HG02759 (cell line): ENCODE measurements around the gene MYOCOS.

Source experiments
- ATAC-seq: cut with Tn5 transposase; IDR thresholded peaks from one replicate; pipeline ENCODE4 v1.9.1; 2021; ENCODE audit warnings: mild to moderate bottlenecking, moderate library complexity; ENCODE audit not compliant: unreplicated experiment

Gene MYOCOS

DNA sequence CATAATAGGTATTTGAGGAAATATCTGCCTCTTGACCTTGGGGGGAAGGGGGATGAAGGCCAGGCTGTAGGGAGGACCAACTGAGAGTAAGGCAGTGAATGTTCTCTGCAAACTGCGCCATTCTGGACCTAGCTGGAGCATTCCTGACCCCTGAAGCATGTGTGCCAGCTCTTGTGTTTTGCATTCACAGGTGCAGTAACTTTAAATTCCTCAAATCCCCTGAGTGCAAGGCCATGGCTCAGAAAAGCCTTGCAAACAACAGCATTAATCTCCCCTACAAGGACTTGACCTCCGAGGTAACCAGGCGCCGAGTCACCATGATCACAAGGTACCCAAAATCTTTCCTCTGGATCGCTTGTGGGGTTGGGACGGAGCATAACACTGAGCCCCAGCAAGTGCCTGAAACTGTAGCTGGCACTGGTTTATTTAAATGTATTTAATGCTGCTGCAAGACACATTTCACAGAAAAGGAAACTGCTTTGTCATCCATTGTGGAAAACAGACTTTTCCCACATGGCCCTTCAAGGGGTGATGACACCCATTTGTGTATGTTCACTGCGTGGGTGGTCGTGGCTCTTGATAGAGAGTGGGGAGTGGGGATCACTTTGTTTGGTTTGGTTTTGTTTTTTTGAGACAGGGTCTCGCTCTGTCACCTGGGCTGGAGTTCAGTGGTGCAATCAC, 1.7 kb downstream of the MYOCOS start:
- no peak for ATAC-seq

DNA sequence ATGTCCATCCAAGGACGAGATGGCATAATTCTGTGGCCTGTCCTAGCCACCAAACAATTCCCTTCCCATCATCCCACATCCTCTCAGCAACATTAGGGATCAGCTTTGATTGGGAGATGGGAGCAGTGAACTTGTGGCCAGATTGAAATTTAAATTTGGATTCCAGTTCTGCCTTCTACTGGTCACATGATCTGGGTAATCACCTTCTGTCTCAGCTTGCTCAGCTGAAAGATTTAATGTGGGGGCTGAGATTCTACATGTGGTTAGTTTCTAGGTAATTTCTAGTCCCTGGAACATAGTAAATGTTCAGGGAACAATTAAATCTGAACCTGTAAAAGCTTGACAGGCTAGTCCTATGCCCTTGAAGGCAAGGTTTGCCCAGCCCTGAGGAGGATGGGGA, 3.2 kb downstream of the MYOCOS start:
- no peak for ATAC-seq

DNA sequence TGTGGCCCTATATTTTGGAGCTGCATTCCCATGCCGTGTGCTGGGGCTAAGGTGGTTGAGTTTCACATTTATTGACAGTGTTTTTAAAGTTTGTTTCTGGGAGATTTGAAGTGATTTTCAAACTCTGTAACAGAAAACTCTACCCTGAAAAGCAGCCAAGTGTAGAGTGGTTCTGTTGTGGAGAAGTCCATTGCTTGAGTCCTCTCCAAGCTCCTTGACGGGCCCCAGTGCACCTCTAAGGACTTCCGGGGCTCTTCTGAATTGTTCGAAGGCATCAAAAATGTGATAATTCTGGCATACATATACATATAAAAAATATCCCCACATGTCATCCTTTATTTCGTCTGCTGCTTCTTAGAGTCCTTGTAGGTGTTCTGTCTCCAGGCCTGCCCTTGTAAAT, 5.0 kb downstream of the MYOCOS start:
- ATAC-seq: no peak

DNA sequence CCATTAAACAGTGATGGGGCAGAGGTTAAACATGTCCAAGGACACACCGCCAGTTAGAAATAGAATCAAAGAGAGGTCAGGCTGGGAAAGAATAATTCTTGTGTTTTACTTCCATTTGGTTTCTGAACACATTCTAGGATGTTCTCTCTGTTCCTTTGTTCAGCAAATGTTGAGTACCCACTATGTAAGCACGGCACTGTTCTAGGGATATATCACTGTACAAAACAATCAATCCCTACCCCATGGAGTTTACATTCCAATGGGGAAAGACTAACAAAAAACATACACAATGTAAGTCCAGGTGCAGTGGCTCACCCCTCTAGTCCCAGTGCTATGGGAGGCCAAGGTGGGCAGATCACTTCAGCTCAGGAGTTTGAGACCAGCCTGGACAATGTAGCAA, 6.2 kb downstream of the MYOCOS start:
- no peak for ATAC-seq

DNA sequence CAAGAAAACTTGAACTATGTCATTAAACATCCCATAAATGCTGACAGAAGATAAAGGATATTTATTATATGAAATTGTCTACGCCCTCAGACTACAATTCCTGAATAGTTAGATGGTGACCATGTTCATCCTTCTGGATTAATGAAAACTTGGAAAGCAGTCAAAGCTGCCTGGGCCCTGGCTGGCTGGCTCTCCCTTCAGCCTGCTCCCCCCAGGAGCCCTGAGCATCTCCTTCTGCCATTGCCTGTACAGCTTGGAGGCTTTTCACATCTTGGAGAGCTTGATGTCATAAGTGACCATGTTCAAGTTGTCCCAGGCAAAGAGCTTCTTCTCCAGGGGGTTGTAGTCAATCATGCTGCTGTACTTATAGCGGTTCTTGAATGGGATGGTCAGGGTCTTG, 13.6 kb downstream of the MYOCOS start:
- ATAC-seq: no peak

DNA sequence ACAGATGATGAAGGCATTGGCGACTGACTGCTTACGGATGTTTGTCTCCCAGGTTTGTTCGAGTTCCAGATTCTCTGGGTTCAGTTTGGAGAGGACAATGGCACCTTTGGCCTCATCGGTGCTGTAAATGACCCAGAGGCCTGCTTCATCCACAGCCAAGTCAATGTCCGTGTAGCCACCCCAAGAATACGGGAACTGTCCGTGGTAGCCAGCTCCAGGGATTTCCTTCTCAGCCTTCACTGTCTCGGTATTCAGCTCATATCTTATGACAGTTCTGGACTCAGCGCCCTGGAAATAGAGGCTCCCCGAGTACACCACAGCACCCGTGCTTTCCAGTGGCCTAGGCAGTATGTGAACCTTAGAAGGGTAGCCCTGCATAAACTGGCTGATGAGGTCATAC, 14.1 kb downstream of the MYOCOS start:
- ATAC-seq: no peak

DNA sequence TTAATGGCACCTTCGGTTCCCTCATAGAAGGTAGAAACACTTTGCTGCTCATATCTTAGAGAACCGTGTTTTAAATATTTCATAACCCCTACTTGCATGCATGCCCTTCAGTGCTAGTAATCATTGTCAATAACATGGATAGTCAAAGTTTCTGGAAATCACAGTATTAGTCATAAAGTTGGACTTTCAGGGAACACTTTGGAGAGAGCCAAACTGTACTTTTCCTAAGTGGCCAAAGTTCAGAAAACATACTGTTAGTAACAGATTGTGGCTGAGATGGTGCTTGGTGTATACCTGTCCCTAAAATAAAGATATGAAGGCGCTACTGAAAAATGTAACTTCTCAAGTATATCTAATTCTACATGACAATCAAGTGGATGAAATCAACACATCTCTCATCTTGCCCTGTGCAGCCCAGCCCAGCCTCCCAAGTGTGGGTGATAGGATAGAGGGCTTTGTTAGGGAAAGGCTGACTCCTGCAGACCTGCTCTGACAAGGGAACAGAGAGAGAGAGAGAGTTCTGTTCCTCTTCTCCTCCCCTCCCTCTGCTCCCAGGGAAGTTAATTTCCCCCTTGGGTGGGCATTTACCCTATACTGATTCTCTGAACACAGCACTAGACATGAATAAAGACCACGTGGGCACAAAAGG, 16.0 kb downstream of the MYOCOS start:
- ATAC-seq: no peak

DNA sequence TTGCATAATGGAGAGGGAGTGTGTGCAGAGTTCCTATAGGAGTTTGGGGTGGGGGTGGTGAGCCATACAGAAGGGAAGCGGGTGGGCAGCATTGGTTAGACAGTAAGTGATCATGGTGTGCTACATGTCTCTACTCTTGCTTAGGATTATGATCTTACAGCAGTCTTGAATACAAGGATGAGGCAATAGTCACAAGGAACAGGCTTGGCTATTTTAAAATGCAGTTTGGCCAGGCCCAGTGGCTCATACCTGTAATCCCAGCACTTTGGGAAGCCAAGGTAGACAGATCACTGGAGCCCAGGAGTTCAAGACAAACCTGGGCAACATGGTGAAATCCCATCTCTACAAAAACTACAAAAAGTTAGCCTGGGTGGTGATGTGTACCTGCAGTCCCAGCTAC, 18.2 kb downstream of the MYOCOS start:
- ATAC-seq: no peak

DNA sequence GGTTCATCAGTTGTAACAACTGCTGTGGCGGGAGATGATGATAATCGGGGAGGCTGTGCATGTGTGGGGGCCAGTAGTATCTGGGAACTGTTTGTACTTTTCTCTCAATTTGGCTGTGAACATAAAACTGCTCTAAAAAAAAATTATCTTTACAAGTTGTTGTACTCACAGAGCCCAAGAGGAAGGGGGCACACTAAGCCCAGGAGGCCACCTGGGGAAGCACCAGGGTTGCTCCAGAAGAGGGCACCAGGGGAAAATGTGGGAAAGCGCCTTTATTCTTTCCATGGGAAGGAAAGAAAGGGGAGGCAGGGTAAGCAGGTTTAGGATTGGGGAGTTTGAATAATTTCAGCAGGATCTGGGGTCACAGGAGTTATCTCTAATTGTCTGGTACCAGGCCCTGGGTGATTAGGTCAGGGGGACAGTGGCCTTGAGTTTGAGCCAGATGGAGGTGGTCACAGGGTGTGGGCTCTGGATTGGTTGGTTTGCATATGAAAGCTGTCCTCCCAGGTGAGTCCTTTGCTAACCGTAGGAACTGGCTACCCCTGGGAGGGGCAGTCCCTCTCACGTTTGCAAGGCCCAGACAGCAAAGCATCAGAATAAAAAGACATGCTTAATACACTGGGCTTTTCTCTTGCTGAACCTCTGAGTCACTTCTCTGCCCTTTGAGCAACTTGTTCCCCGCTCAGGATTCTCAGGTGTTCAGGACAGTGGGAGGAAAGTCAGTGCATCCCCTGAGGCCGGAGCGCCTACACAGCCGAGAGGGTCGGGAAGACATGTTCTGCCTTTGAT, 19.2 kb downstream of the MYOCOS start:
- no peak for ATAC-seq

DNA sequence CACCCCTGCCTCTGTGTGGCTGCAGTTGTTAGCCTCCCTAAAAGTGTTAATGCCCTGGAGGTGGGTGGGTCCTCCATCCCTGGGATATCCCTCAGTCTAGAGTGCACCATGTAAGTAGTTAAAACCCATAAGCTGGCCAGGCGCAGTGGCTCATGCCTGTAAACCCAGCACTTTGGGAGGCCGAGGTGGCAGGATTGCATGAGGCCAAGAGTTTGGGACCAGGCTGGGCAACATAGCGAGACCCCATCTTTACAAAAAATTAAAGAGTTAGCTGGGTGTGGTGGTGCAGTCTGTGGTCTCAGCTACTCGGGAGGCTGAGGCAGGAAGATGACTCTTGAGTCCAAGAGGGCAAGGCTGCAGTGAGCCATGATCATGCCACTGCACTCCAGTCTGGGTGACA, 20.2 kb downstream of the MYOCOS start:
- no peak for ATAC-seq

DNA sequence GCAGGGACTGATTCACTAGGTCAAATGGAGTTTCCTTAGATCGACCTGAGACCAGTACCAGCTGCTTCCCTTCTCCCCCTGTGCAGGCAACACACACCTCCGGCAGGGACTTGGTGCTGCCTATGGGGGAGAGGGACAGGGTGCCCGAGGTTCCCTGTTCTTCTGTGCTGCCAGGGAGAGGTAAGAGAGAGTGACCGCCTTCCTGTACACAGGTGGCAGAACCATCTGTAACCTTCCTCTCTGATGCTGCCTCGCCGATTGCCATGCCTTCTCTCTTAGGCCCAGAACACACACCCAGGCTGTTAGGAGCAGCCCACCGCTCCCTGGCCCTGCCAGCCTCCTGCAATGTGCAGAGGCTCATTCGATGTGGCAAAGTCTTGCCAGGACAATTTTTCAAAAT, 21.1 kb downstream of the MYOCOS start:
- ATAC-seq: no peak

DNA sequence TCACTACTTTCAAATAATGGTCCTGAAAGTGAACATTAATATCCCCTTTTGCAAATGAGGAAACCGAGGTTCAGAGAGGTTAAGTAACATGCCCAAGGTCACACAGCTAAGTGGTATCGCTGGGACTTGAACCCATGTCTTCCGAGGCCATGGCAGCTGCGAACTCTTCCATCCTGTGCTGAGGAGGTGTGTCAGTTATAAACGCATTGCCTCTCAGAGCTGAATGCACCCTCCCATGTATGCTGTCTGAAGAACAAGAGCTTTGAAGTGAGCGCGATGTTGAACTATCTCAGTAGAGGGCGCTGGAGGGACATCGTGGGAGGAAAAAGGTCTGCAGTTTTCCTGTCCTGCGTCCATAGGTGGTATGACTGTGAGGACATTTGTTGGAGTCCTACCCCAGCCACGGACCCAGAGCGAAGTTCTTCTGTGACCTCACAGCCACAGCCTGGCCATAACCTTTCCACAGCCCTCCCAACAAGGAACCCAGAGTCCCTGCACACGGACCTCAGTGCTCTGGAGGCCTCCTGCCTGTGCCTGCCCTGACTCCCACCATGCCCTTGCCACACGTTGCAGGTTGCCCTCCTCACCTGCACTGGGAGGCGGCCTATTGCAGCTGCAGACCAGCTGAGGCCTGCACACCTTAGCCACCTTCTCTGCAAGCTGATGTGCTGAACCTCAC, 22.9 kb downstream of the MYOCOS start:
- ATAC-seq: peak; percentile 70

DNA sequence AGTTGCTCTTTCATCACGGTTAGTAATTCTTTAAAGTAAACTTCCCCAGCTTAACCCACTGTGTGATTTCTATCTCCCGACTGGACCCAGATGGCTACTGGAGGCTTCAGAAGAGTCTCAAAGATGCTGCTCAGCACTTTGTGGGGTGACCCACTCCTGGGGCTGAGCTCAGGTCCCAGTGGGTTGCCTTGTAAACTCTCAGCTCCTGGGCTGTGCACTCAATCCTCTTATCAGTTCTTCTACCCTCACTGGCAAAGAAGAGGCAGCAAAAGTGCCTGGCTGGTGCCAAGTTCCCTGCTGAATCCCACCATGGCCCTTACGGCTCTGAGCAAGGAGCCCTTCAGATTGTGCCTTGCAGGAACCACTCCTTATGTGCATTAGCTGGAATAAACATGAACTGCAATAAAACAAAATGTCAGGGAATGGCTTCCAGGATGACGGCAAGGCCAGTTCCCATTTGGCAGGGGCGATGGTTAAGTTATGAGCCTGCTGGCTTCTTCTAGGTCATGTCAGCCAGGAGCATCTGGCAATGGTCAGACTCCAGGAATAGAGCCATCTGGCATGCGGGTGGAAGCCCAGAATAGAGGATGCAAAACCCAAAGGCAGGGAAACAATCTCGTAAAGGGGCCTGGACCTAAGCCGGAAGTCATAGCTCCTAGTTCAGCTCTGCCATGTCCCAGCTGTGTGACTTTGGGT, 23.7 kb downstream of the MYOCOS start:
- no peak for ATAC-seq

DNA sequence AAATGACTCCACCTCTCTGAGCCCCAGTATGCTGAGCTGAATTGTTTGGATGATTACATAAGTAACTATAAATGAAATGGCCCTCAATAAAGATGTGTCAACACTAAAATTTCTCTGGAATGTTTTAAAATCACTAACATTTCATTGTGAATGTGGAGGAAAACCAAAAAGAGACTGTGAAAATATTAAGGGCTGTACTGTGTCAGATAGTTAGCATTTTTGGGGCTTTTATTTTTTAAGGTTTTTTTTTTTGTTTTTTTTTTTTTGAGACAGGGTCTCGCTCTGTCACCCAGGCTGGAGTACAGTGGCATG, 24.2 kb downstream of the MYOCOS start:
- no peak for ATAC-seq

DNA sequence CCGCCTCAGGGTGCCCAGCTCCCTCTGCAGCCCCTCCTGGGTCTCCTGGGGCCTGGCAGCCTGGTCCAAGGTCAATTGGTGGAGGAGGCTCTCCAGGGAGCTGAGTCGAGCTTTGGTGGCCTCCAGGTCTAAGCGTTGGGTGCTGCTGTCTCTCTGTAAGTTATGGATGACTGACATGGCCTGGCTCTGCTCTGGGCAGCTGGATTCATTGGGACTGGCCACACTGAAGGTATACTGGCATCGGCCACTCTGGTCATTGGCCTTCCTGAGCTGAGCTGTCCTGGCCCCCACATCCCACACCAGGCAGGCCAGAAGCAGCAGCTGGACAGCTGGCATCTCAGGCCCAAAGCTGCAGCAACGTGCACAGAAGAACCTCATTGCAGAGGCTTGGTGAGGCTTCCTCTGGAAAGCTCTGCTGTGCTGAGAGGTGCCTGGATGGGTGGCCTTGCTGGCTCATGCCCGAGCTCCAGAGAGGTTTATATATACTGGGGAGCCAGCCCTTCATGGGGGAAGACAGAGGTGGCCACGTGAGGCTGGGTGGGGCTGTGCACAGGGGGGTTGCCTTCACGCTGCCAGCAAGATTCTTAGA, 30.3 kb downstream of the MYOCOS start, which contains the start of gene MYOC:
Gene MYOC (minus strand): TSS at position 455 of the 589 bp plus-strand sequence. CDS start 77 bp downstream, at position 378.
- ATAC-seq: no peak

DNA sequence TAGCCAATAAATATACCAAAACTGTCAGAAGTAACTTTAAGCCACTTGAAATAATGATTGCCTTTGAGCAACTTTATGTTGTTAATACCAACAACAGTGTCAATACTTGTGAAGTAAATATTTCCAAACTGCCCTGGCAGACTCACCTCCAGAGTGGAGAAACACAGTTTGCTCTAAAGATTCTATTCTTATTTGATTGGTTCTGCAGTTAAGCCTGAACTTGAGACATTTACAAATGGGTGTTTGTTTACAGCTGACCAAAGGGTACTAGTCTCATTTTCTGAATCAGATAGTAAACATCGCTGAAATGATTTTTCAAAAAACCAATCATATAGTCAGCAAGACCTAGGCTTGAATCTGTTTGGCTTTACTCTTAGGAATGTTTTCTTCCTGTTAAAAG, 31.8 kb downstream of the MYOCOS start:
- ATAC-seq: no peak

DNA sequence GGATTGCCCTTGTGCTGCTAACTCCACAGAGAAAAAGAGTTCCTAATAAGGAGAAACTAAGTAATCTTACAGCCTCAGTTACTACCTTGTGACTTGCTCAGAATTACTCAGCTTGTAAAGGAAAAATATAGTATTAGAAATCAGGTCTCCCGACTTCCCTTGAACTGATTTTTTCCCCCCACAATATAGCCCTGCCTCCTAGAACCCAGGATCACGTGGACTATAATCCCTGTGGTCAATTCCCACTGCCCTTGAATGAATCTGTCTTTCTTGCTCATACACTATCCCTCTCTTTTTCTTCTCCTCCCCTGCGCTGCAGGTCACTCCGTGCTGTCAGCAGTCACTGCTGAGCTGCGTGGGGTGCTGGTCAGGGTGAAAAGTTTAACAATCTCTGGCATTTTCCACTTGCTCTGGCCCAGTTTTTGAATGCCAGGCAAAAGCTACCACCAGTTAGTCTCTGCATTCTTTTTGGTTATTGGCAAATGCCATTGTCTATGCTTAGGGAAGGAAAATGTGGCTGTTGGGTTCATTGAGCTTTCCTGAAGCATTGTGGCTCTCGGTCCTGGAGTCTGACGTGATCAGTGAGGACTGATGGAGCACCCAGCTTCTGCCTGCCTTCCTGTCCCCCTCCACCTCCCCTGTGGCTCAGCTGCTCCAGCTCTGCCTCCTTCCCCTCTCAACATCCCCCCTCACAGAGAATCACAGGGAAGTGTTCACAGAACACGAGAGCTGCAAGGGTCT, 32.3 kb downstream of the MYOCOS start:
- ATAC-seq: no peak

DNA sequence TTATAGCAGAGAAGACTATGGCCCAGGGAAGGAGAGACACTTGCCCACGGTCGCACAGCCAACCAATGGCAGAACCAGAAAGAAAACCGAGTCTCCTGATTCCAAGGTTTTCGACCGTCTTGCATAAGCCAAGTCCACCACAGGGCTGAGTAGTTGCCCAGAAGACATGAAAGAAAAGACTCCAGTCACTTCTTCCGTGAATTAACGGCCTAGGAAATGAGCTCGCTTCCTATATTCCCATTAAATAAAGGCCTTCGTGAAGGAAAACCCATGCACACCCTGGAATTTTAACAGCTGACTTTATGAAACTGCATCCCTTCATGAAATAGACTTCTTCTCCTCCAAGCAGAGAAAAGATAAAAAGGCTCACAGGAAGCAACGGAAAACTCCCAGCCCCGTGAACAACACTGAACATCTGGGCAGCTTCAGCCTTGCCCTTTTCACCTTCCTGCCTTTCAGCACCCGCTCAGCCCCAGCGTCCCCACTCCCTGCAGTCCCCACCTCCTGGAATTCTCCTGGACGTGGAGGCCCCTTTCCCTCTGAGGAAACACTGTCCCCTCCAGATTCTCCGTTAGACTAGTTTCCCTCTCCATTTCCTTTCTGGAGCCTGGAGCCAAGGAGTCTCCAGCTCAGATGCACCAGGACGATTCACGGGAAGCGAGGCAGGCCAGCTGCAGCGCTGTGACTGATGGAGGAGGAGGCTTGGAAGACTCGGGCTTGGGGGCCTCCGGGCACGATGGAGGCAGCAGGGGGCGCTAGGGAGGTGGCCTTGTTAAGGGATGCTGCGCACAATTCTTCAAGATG, 33.1 kb downstream of the MYOCOS start:
- ATAC-seq: peak; percentile 81

DNA sequence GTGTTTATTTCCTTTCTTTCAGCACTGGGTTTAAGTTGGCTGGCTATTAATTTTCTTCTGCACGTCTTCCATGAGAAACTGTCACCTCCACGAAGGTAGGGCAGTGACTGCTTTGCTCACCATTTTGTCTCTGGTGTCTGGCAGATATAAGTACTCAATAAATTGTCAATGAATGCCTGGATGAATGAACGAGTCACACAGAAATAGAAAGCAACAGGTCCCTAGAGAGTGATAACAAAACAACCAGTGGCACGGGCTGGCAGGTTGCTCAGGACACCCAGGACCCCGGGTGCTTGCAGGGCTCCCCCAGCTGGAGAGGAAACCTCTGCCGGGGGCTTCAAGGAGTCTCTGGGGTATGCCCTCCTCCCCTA, 33.7 kb downstream of the MYOCOS start:
- no peak for ATAC-seq
